Measurements from ENCODE around the gene CREB5. TPM values are rescaled to one million over a fixed set of nuclear protein-coding genes. Genes with fewer than 3 reads are reported as not detected.

The CREB5 gene
- total and polyA plus RNA-seq, 10 donors: 0.88 to 56.8 (median 23.5) TPM

- WGBS, 5 donors: 66 to 77% (median 73%) methylated on average over 3 of the region's 3 CpGs
- no peaks in the 10 kb centered on the region for H3K9me3 ChIP-seq
- no peak overlapping the region for H3K4me3 ChIP-seq
- intact Hi-C loops (cut with DNase I; ENCODE audit: low total_unique reads): no loop called here
- no peak for TF ChIP-seq POLR2AphosphoS5 (IDR thresholded peaks at IDR 0.05)
- TF ChIP-seq POLR2A (IDR thresholded peaks at IDR 0.05): no peak
- TF ChIP-seq CTCF (IDR thresholded peaks at IDR 0.05 in 8 of 11, conservative IDR thresholded peaks at IDR 0.05 in 3 of 11): no peak
- no peaks in the 10 kb centered on the region for H3K36me3 ChIP-seq
- H3K27ac ChIP-seq: no peak overlapping the region
- no peak for DNase-seq
- H3K27me3 ChIP-seq (replicated peaks in 1 of 7): peaks cover 0 to 8% (median 0%) of the 10 kb centered on the region in 7 donors
- H3K4me1 ChIP-seq: no peaks in the 10 kb centered on the region
Observed at GRCh38 chr7:28378574-28379149, 33.7 kb upstream of the CREB5 start.

- no peak for TF ChIP-seq POLR2A (IDR thresholded peaks at IDR 0.05)
- no peak for TF ChIP-seq POLR2AphosphoS5 (IDR thresholded peaks at IDR 0.05)
- no peak for TF ChIP-seq CTCF (IDR thresholded peaks at IDR 0.05 in 8 of 11, conservative IDR thresholded peaks at IDR 0.05 in 3 of 11)
- intact Hi-C loops (cut with DNase I; ENCODE audit: low total_unique reads): loop anchor here (10.0 kb wide), 1 partner anchor 243 kb away; no protein-coding TSS in a partner anchor
- no peak for DNase-seq
Observed at GRCh38 chr7:28381466-28381865, 30.9 kb upstream of the CREB5 start.

GRCh38 chr7:28382144-28382543, 30.2 kb upstream of the CREB5 start:
- intact Hi-C loops (cut with DNase I; ENCODE audit: low total_unique reads): loop anchor here (10.0 kb wide), 1 partner anchor 243 kb away; no protein-coding TSS in a partner anchor
- no peak for TF ChIP-seq POLR2AphosphoS5 (IDR thresholded peaks at IDR 0.05)
- TF ChIP-seq CTCF (IDR thresholded peaks at IDR 0.05 in 8 of 11, conservative IDR thresholded peaks at IDR 0.05 in 3 of 11): no peak
- no peak for TF ChIP-seq POLR2A (IDR thresholded peaks at IDR 0.05)
- 73 to 83% (median 76%) methylated on average over 4 to 5 of the region's 5 CpGs for WGBS, 5 donors

More at GRCh38 chr7:28381466-28381865, 30.9 kb upstream of the CREB5 start:
- H3K36me3 ChIP-seq: no peaks in the 10 kb centered on the region
- H3K27me3 ChIP-seq (replicated peaks in 1 of 7): peaks cover 0 to 8% (median 0%) of the 10 kb centered on the region in 7 donors
- H3K9me3 ChIP-seq: no peaks in the 10 kb centered on the region
- H3K4me3 ChIP-seq: no peak overlapping the region
- no peak overlapping the region for H3K27ac ChIP-seq
- no peaks in the 10 kb centered on the region for H3K4me1 ChIP-seq
- WGBS, 5 donors: 90 to 94% (median 92%) methylated on average over 3 of the region's 3 CpGs

GRCh38 chr7:28383975-28384374, 28.3 kb upstream of the CREB5 start:
- Histone ChIP-seq H3K27ac (no peak overlapping the region), H3K9me3 (no peaks in the 10 kb centered on the region), H3K36me3 (no peaks in the 10 kb centered on the region), H3K4me3 (no peak overlapping the region), H3K27me3 (replicated peaks in 1 of 7) (peaks cover 0 to 10% (median 0%) of the 10 kb centered on the region in 7 donors), H3K4me1 (no peaks in the 10 kb centered on the region)
- no peak for DNase-seq
- TF ChIP-seq POLR2AphosphoS5 (IDR thresholded peaks at IDR 0.05): no peak
- no peak for TF ChIP-seq POLR2A (IDR thresholded peaks at IDR 0.05)
- no peak for TF ChIP-seq CTCF (IDR thresholded peaks at IDR 0.05 in 8 of 11, conservative IDR thresholded peaks at IDR 0.05 in 3 of 11)
- 84 to 91% (median 89%) methylated on average over 8 of the region's 8 CpGs for WGBS, 5 donors
- intact Hi-C loops (cut with DNase I; ENCODE audit: low total_unique reads): loop anchor here (10.0 kb wide), 1 partner anchor 241 kb away; no protein-coding TSS in a partner anchor

More at GRCh38 chr7:28382144-28382543, 30.2 kb upstream of the CREB5 start:
- Histone ChIP-seq H3K9me3 (no peaks in the 10 kb centered on the region), H3K27ac (no peak overlapping the region), H3K4me3 (no peak overlapping the region), H3K27me3 (replicated peaks in 1 of 7) (peaks cover 0 to 8% (median 0%) of the 10 kb centered on the region in 7 donors), H3K4me1 (no peaks in the 10 kb centered on the region), H3K36me3 (no peaks in the 10 kb centered on the region)
- no peak for DNase-seq

Measured in spleen (tissue), 11 donors.